HCT116 (cell line): Measurements from ENCODE around the gene BHLHE41. TPM values are rescaled to one million over a fixed set of nuclear protein-coding genes. Genes with fewer than 3 reads are reported as not detected.

ENCODE experiments used
- ATAC-seq: fragments of 200-7000 bp; cut with Tn5 transposase; 2 replicates; pipeline ENCODE4 v1.9.1; 2020; ENCODE audit warnings: mild to moderate bottlenecking, moderate library complexity
- BruUV-seq: library from RNA; stranded (reverse); fragments of 400-500 nt; replicated peaks from 2 replicates; lab custom pipeline; 2021; lab: Mats Ljungman, UMichigan
- CTCF ChIA-PET: fragments of 300-600 bp; sonication (Branson Sonifier 250); formaldehyde crosslinking; loops from one replicate; lab custom pipeline; 2021; ENCODE audit warnings: antibody characterized with exemption; lab: Charles Lee
- POLR2A ChIA-PET: fragments of 300-600, 350-600 bp; sonication (Branson Sonifier 250); formaldehyde crosslinking; loops from one replicate; lab custom pipeline; 2021; ENCODE audit warnings: antibody characterized with exemption; lab: Charles Lee
- RAD21 ChIA-PET, 2 experiments: fragments of 300-600 bp; sonication (Branson Sonifier 250); formaldehyde crosslinking; loops; one replicate each; lab custom pipeline; 2023; ENCODE audit warnings: low total read pairs in 2 of 2; ENCODE audit not compliant: uncharacterized antibody in 2 of 2, unreplicated experiment in 2 of 2, low non-redundant PET in 1 of 2; lab: Charles Lee
- DNase-seq: peaks from one replicate; pipeline ENCODE4 v3.0.0-alpha.2; 2010; ENCODE audit warnings: low read depth, low spot score
- H2AFZ ChIP-seq: fragments of 200-600 bp; shearing (Covaris generic), sonication (generic); 2 replicates; pipeline ENCODE4 v1.6.1; 2017; ENCODE audit warnings: low read depth, mixed run types, mixed read lengths, antibody characterized with exemption, low read length; ENCODE audit not compliant: poor library complexity, severe bottlenecking
- H3K27ac ChIP-seq: 2 replicates; pipeline ENCODE4 v1.5.1; 2012; ENCODE audit warnings: low read depth, low read length
- H3K27me3 ChIP-seq: fragments of 200-600 bp; sonication (generic); 2 replicates; pipeline ENCODE4 v1.6.1; 2016; ENCODE audit warnings: mixed run types, low read length, mixed read lengths; ENCODE audit not compliant: insufficient read depth
- H3K36me3 ChIP-seq, 2 experiments: fragments of 200-500 bp in 1 of 2; fragments of 200-600 bp in 1 of 2; sonication (Bioruptor generic) in 1 of 2; sonication (generic) in 1 of 2; 2 replicates each; pipeline versions ENCODE4 v1.5.1 to v1.6.1; 2014 to 2016; ENCODE audit warnings: low read length in 2 of 2, inconsistent platforms in 1 of 2, mixed read lengths in 1 of 2, mixed run types in 1 of 2; ENCODE audit not compliant: insufficient read depth in 2 of 2, control insufficient read depth in 1 of 2
- H3K4me1 ChIP-seq, 2 experiments: fragments of 200-600 bp in 1 of 2; sonication (generic) in 1 of 2; 2 replicates each; pipeline versions ENCODE4 v1.5.1 to v1.6.1; 2012 to 2017; ENCODE audit warnings: low read length in 2 of 2, inconsistent platforms in 1 of 2, mild to moderate bottlenecking in 1 of 2, mixed read lengths in 1 of 2, mixed run types in 1 of 2, moderate library complexity in 1 of 2; ENCODE audit not compliant: insufficient read depth in 2 of 2, control insufficient read depth in 1 of 2
- H3K4me2 ChIP-seq: fragments of 200-600 bp; sonication (generic); 2 replicates; pipeline ENCODE4 v1.6.1; 2017; ENCODE audit warnings: mixed run types, low read length, mixed read lengths
- H3K4me3 ChIP-seq, 2 experiments: fragments of 200-600 bp in 1 of 2; sonication (generic) in 1 of 2; replicated peaks in 1 of 2; 2 replicates each; pipeline ENCODE4 v1.5.1; 2011 to 2016; ENCODE audit warnings: low read length in 2 of 2, control low read depth in 1 of 2, low read depth in 1 of 2, mild to moderate bottlenecking in 1 of 2, mixed read lengths in 1 of 2, mixed run types in 1 of 2
- H3K79me2 ChIP-seq: fragments of 200-600 bp; sonication (generic); 2 replicates; pipeline ENCODE4 v1.6.1; 2017; ENCODE audit warnings: mild to moderate bottlenecking, mixed run types, low read length, moderate library complexity, mixed read lengths; ENCODE audit not compliant: insufficient read depth
- H3K9ac ChIP-seq: fragments of 200-600 bp; sonication (generic); 2 replicates; pipeline ENCODE4 v1.6.1; 2016; ENCODE audit warnings: low read length, mixed read lengths
- H3K9me2 ChIP-seq: fragments of 200-600 bp; sonication (generic), shearing (Covaris generic); 2 replicates; pipeline ENCODE4 v1.6.1; 2017; ENCODE audit warnings: mixed run types, mild to moderate bottlenecking, moderate library complexity; ENCODE audit not compliant: insufficient read depth
- H3K9me3 ChIP-seq, 2 experiments: fragments of 200-500 bp in 1 of 2; fragments of 200-600 bp in 1 of 2; sonication (Bioruptor generic) in 1 of 2; sonication (generic) in 1 of 2; 2 replicates each; pipeline ENCODE4 v1.6.1; 2014 to 2017; ENCODE audit warnings: low read length in 2 of 2, mixed read lengths in 2 of 2, inconsistent platforms in 1 of 2, low read depth in 1 of 2, mild to moderate bottlenecking in 1 of 2, mixed run types in 1 of 2, moderate library complexity in 1 of 2; ENCODE audit not compliant: control insufficient read depth in 1 of 2, insufficient read depth in 1 of 2
- H4K20me1 ChIP-seq: fragments of 200-600 bp; sonication (generic), shearing (Covaris generic); 2 replicates; pipeline ENCODE4 v1.6.1; 2017; ENCODE audit warnings: mixed run types, mild to moderate bottlenecking, moderate library complexity; ENCODE audit not compliant: insufficient read depth
- ATF3 ChIP-seq: IDR thresholded peaks from 2 replicates; pipeline ENCODE4 v1.6.1; 2012
- CBX3 ChIP-seq: IDR thresholded peaks from 2 replicates; pipeline ENCODE4 v1.6.1; 2012; ENCODE audit warnings: low read depth
- CEBPB ChIP-seq: IDR thresholded peaks from 2 replicates; pipeline ENCODE4 v1.6.1; 2012; ENCODE audit warnings: low read depth
- CTCF ChIP-seq, 3 experiments: fragments of 200-600 bp in 1 of 3; sonication (generic) in 1 of 3; IDR thresholded peaks in 2 of 3; conservative IDR thresholded peaks in 1 of 3; 2 replicates each; pipeline ENCODE4 v1.5.1; 2012 to 2017; ENCODE audit warnings: low read depth in 2 of 3, low read length in 2 of 3, antibody characterized with exemption in 1 of 3, borderline replicate concordance in 1 of 3, control low read depth in 1 of 3, mild to moderate bottlenecking in 1 of 3, mixed read lengths in 1 of 3, mixed run types in 1 of 3, moderate library complexity in 1 of 3; ENCODE audit not compliant: insufficient read depth in 1 of 3
- ELF1 ChIP-seq: IDR thresholded peaks from 2 replicates; pipeline ENCODE4 v1.6.1; 2012; ENCODE audit warnings: low read depth, borderline replicate concordance
- EZH2 ChIP-seq: fragments of 200-600 bp; sonication (generic); IDR thresholded peaks from 2 replicates; pipeline ENCODE4 v1.6.1; 2017; ENCODE audit warnings: antibody characterized with exemption, mixed run types
- EZH2phosphoT487 ChIP-seq: fragments of 200-600 bp; IDR thresholded peaks from 2 replicates; pipeline ENCODE4 v1.6.1; 2018; ENCODE audit warnings: antibody characterized with exemption, borderline replicate concordance
- FOSL1 ChIP-seq: IDR thresholded peaks from 2 replicates; pipeline ENCODE4 v1.6.1; 2012; ENCODE audit warnings: low read depth
- JUND ChIP-seq: IDR thresholded peaks from 2 replicates; pipeline ENCODE4 v1.6.1; 2012
- MAX ChIP-seq: IDR thresholded peaks from 2 replicates; pipeline ENCODE4 v1.6.1; 2012
- POLR2A ChIP-seq: IDR thresholded peaks from 2 replicates; pipeline ENCODE4 v1.7.0; 2011; ENCODE audit warnings: borderline replicate concordance; ENCODE audit not compliant: insufficient read depth, insufficient read length; ENCODE audit errors: extremely low read depth
- RAD21 ChIP-seq: IDR thresholded peaks from 2 replicates; pipeline ENCODE4 v1.6.1; 2012; ENCODE audit warnings: low read depth, mild to moderate bottlenecking
- REST ChIP-seq: IDR thresholded peaks from 2 replicates; pipeline ENCODE4 v1.6.1; 2012; ENCODE audit warnings: low read depth
- SIN3A ChIP-seq: IDR thresholded peaks from 2 replicates; pipeline ENCODE4 v1.6.1; 2012; ENCODE audit warnings: low read depth
- SRF ChIP-seq: IDR thresholded peaks from 2 replicates; pipeline ENCODE4 v1.6.1; 2012; ENCODE audit warnings: low read depth
- TCF7L2 ChIP-seq: IDR thresholded peaks from 2 replicates; pipeline ENCODE4 v1.7.0; 2011; ENCODE audit warnings: borderline replicate concordance, inconsistent platforms; ENCODE audit not compliant: insufficient read depth, insufficient read length; ENCODE audit errors: extremely low read depth
- YY1 ChIP-seq: IDR thresholded peaks from 2 replicates; pipeline ENCODE4 v1.6.1; 2011; ENCODE audit warnings: low read length, low read depth, moderate library complexity, mild to moderate bottlenecking; ENCODE audit not compliant: insufficient replicate concordance; ENCODE audit errors: extremely low read depth
- ZFX ChIP-seq: fragments of 450-650 bp; IDR thresholded peaks from 2 replicates; pipeline ENCODE4 v1.6.1; 2017
- ZNF274 ChIP-seq: fragments of 200-500 bp; sonication (Bioruptor generic); IDR thresholded peaks from 2 replicates; pipeline ENCODE4 v1.6.1; 2014; ENCODE audit warnings: mild to moderate bottlenecking, low read depth, low read length, inconsistent platforms
- intact Hi-C: fragments of 100-400 bp; cut with micrococcal nuclease; formaldehyde crosslinking; loops from 2 replicates; pipeline ENCODE4 v1.10.0; 2022
- total RNA-seq: library from RNA; stranded (reverse); gene quantifications from one replicate; pipeline ENCODE4 v1.2.1, GENCODE V29; 2021; ENCODE audit not compliant: unreplicated experiment

BHLHE41 gene
- total RNA-seq, 1 experiment from 2014 or later, result 4.7 TPM

- no peak overlapping the region for H3K4me2 ChIP-seq
- intact Hi-C loops, result loop anchor here (10.0 kb wide), 1 partner anchor 184 kb away; no protein-coding TSS in a partner anchor
- RAD21 ChIA-PET, result no interaction called here
- CTCF ChIA-PET, result interaction anchor here (0.7 to 3.9 kb wide), 3 partner anchors 59 to 581 kb away, joined by 3 to 26 read pairs (median 14); no protein-coding TSS in a partner anchor
- no peaks in the 10 kb centered on the region for H3K36me3 ChIP-seq
- no peak overlapping the region for H3K4me3 ChIP-seq
- H3K4me1 ChIP-seq, result peaks cover 11 to 41% of the 10 kb centered on the region in 2 experiments
- no peak overlapping the region for H3K9ac ChIP-seq
- peaks cover 5% of the 10 kb centered on the region; the same call in 1 of the 2 replicates for H3K27me3 ChIP-seq
- TF ChIP-seq YY1 (no peak), REST (no peak), JUND (no peak), RAD21 (no peak), EZH2 (no peak), CBX3 (no peak), MAX (no peak), SIN3A (no peak), SRF (no peak), TCF7L2 (no peak), FOSL1 (no peak), ELF1 (no peak), CEBPB (no peak), EZH2phosphoT487 (no peak), ZNF274 (no peak), ATF3 (no peak), ZFX (no peak), CTCF (IDR thresholded peaks at IDR 0.05 in 2 of 3, conservative IDR thresholded peaks at IDR 0.05 in 1 of 3; ENCODE audit: borderline replicate concordance in 1 of 3, insufficient read depth in 1 of 3, low read depth in 2 of 3, low read length in 2 of 3) (no peak), POLR2A (no peak)
- TF ChIP-seq, all 23 proteins: peak for 0
- H3K9me3 ChIP-seq, result no peaks in the 10 kb centered on the region
- H3K79me2 ChIP-seq, result no peaks in the 10 kb centered on the region
- no peaks in the 10 kb centered on the region for H3K9me2 ChIP-seq
- H2AFZ ChIP-seq, result no peak overlapping the region
- DNase-seq, result no peak
- no peak overlapping the region for H3K27ac ChIP-seq
- ATAC-seq, result no peak
- POLR2A ChIA-PET, result no interaction called here
- no TSS peak for BruUV-seq
- no peaks in the 10 kb centered on the region for H4K20me1 ChIP-seq
Measured at GRCh38 chr12:26120561-26121274, 4.1 kb downstream of the BHLHE41 start.
